Smooth muscle cell (in vitro differentiated cells): ENCODE data around the gene HDHD5. TPM values are rescaled to one million over a fixed set of nuclear protein-coding genes. Genes with fewer than 3 reads are reported as not detected.

Source experiments
- DNase-seq: peaks from one replicate; lab custom pipeline; 2025; ENCODE audit not compliant: unreplicated experiment; lab: John Stamatoyannopoulos, UW
- H2AFZ ChIP-seq: fragments of 200-600 bp; sonication (generic); 2 replicates; pipeline ENCODE4 v1.6.0; 2016; ENCODE audit warnings: antibody characterized with exemption, low read depth, mild to moderate bottlenecking
- H3F3A ChIP-seq: fragments of 200-600 bp; sonication (generic); 2 replicates; pipeline ENCODE4 v1.6.0; 2017; ENCODE audit warnings: antibody characterized with exemption, low read depth
- H3K27ac ChIP-seq: fragments of 200-600 bp; sonication (generic); 2 replicates; pipeline ENCODE4 v1.5.1; 2016; ENCODE audit warnings: low read depth, mild to moderate bottlenecking
- H3K27me3 ChIP-seq: fragments of 200-600 bp; sonication (generic); 2 replicates; pipeline ENCODE4 v1.6.1; 2016; ENCODE audit warnings: low read depth, mild to moderate bottlenecking
- H3K36me3 ChIP-seq: fragments of 200-600 bp; sonication (generic); 2 replicates; pipeline ENCODE4 v1.5.1; 2016; ENCODE audit warnings: low read depth
- H3K4me1 ChIP-seq: fragments of 200-600 bp; sonication (generic); 2 replicates; pipeline ENCODE4 v1.5.1; 2016; ENCODE audit warnings: low read depth
- H3K4me2 ChIP-seq: fragments of 200-600 bp; sonication (generic); 2 replicates; pipeline ENCODE4 v1.6.0; 2016; ENCODE audit warnings: mild to moderate bottlenecking
- H3K4me3 ChIP-seq: fragments of 200-600 bp; sonication (generic); 2 replicates; pipeline ENCODE4 v1.5.1; 2016; ENCODE audit warnings: mild to moderate bottlenecking
- H3K79me2 ChIP-seq: fragments of 200-600 bp; sonication (generic); 2 replicates; pipeline ENCODE4 v1.6.0; 2016; ENCODE audit warnings: low read depth, mild to moderate bottlenecking
- H3K9ac ChIP-seq: fragments of 200-600 bp; sonication (generic); 2 replicates; pipeline ENCODE4 v1.6.0; 2016; ENCODE audit warnings: low read depth
- H3K9me3 ChIP-seq: fragments of 200-600 bp; sonication (generic); replicated peaks from 2 replicates; pipeline ENCODE4 v1.5.1; 2016; ENCODE audit warnings: low read depth
- H4K20me1 ChIP-seq: fragments of 200-600 bp; sonication (generic); 2 replicates; pipeline ENCODE4 v1.6.0; 2016; ENCODE audit warnings: low read depth
- CTCF ChIP-seq: fragments of 200-600 bp; sonication (generic); IDR thresholded peaks from 2 replicates; pipeline ENCODE4 v1.5.1; 2017; ENCODE audit warnings: borderline replicate concordance, mild to moderate bottlenecking, antibody characterized with exemption; ENCODE audit not compliant: insufficient read depth, poor library complexity, severe bottlenecking
- WGBS: methylation state at CpG from one replicate; pipeline ENCODE4 v1.1.7; 2016; ENCODE audit warnings: low lambda C conversion rate; 5-methylcytosine and 5-hydroxymethylcytosine counted together
- polyA plus RNA-seq: library from polyadenylated mRNA; unstranded; fragments of >200 nt; fragmentation: Nextera tagmentation; extraction: Ambion mirVana; gene quantifications from 2 replicates; pipeline ENCODE4 v1.2.1, GENCODE V29; 2016
- total RNA-seq: library from RNA; depleted of rRNA; stranded (reverse); fragments of >200 nt; gene quantifications from 2 replicates; pipeline ENCODE4 v1.2.3, GENCODE V29; 2014

The HDHD5 gene
- total and polyA plus RNA-seq, 2 experiments from 2014 or later, result 25.5 to 52.1 TPM

- DNase-seq, result no peak
- H3K4me2 ChIP-seq, result no peak overlapping the region
- no peak overlapping the region for H2AFZ ChIP-seq
- no peaks in the 10 kb centered on the region for H3K36me3 ChIP-seq
- no peaks in the 10 kb centered on the region for H3K4me1 ChIP-seq
- H4K20me1 ChIP-seq, result no peaks in the 10 kb centered on the region
- no peak overlapping the region for H3K27ac ChIP-seq
- H3K27me3 ChIP-seq, result no peaks in the 10 kb centered on the region
- H3K9me3 ChIP-seq, result no peaks in the 10 kb centered on the region
- H3K79me2 ChIP-seq, result no peaks in the 10 kb centered on the region
- H3K4me3 ChIP-seq, result no peak overlapping the region
- H3F3A ChIP-seq, result no peaks in the 10 kb centered on the region
- no peak for TF ChIP-seq CTCF
- WGBS, result 92% methylated on average over 14 of the region's 14 CpGs
- no peak overlapping the region for H3K9ac ChIP-seq
Observed at GRCh38 chr22:17104336-17104935, 54.6 kb downstream of the HDHD5 start.

GRCh38 chr22:17103351-17103750 is 55.7 kb downstream of the HDHD5 start:
- Histone ChIP-seq H3K4me1 (no peaks in the 10 kb centered on the region), H3K4me3 (no peak overlapping the region), H2AFZ (no peak overlapping the region), H4K20me1 (no peaks in the 10 kb centered on the region), H3K9me3 (no peaks in the 10 kb centered on the region), H3K4me2 (no peak overlapping the region), H3K9ac (no peak overlapping the region), H3K27me3 (no peaks in the 10 kb centered on the region), H3K36me3 (no peaks in the 10 kb centered on the region), H3K27ac (no peak overlapping the region), H3K79me2 (no peaks in the 10 kb centered on the region), H3F3A (no peaks in the 10 kb centered on the region)
- no peak for TF ChIP-seq CTCF
- 97% methylated on average over 9 of the region's 9 CpGs for WGBS
- DNase-seq, result no peak

GRCh38 chr22:17102297-17102667 is 56.8 kb downstream of the HDHD5 start:
- no peaks in the 10 kb centered on the region for H4K20me1 ChIP-seq
- DNase-seq, result no peak

More at GRCh38 chr22:17102297-17102667, 56.8 kb downstream of the HDHD5 start:
- no peaks in the 10 kb centered on the region for H3K36me3 ChIP-seq
- no peaks in the 10 kb centered on the region for H3K27me3 ChIP-seq
- 95% methylated on average over 7 of the region's 7 CpGs for WGBS
- no peaks in the 10 kb centered on the region for H3K79me2 ChIP-seq
- H3K4me1 ChIP-seq, result no peaks in the 10 kb centered on the region
- TF ChIP-seq CTCF, result no peak
- H3K9ac ChIP-seq, result no peak overlapping the region
- no peak overlapping the region for H2AFZ ChIP-seq
- no peak overlapping the region for H3K27ac ChIP-seq
- no peaks in the 10 kb centered on the region for H3F3A ChIP-seq
- H3K4me3 ChIP-seq, result no peak overlapping the region
- no peak overlapping the region for H3K4me2 ChIP-seq
- no peaks in the 10 kb centered on the region for H3K9me3 ChIP-seq
